ENCODE measurements around the gene AIFM3. TPM values are rescaled to one million over a fixed set of nuclear protein-coding genes. Genes with fewer than 3 reads are reported as not detected.

Gene AIFM3
- total and polyA plus RNA-seq, 2 of the 13 experiments (the other 11 are each of a cell fraction or from before 2014, with no cell fraction given), result 9.0 to 15.3 TPM

DNA sequence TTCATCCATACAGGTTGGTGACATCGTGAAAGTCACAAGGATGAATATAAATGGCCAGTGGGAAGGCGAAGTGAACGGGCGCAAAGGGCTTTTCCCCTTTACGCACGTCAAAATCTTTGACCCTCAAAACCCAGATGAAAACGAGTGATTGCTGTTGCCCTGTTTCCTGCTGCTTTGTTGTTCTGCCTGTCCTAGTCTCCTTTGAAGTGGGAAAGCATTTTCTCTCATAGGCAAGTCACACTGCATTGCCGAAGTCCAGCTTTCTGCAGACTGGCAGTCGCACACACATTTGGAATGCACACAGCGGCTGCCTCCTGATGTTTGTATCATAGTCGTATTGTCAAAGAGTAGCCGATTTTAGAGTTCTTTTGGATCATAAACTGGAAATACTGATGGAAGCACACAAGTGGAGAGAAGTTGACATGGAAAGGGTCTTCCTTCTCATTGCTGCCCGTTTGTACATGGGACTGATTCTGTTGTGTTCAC lies 17.3 kb upstream of the AIFM3 start (continued):
- TF ChIP-seq, protein P1, sequence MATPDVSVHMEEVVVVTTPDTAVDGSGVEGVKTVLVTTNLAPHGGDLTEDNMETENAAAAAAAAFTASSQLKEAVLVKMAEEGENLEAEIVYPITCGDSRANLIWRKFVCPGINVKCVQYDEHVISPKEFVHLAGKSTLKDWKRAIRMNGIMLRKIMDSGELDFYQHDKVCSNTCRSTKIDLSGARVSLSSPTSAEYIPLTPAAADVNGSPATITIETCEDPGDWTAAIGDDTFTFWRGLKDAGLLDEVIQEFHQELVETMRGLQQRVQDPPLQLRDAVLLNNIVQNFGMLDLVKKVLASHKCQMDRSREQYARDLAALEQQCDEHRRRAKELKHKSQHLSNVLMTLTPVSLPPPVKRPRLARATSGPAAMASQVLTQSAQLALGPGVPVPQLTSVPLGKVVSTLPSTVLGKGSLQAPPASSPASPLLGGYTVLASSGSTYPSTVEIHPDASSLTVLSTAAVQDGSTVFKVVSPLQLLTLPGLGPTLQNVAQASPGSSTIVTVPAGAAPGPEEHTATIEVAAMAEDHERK (CRISPR knock-in tag; IDR thresholded peaks at IDR 0.05; ENCODE audit: low read depth), result no peak
- TF ChIP-seq TAF1 (CRISPR knock-in tag; IDR thresholded peaks at IDR 0.05), result peak; percentile 28; the same call in 1 of the 2 replicates
- TF ChIP-seq, protein P2, sequence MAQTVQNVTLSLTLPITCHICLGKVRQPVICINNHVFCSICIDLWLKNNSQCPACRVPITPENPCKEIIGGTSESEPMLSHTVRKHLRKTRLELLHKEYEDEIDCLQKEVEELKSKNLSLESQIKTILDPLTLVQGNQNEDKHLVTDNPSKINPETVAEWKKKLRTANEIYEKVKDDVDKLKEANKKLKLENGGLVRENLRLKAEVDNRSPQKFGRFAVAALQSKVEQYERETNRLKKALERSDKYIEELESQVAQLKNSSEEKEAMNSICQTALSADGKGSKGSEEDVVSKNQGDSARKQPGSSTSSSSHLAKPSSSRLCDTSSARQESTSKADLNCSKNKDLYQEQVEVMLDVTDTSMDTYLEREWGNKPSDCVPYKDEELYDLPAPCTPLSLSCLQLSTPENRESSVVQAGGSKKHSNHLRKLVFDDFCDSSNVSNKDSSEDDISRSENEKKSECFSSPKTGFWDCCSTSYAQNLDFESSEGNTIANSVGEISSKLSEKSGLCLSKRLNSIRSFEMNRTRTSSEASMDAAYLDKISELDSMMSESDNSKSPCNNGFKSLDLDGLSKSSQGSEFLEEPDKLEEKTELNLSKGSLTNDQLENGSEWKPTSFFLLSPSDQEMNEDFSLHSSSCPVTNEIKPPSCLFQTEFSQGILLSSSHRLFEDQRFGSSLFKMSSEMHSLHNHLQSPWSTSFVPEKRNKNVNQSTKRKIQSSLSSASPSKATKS (CRISPR knock-in tag; IDR thresholded peaks at IDR 0.05), result no peak
- TF ChIP-seq KDM1A (CRISPR knock-in tag; IDR thresholded peaks at IDR 0.05), result no peak
- TF ChIP-seq, protein P3, sequence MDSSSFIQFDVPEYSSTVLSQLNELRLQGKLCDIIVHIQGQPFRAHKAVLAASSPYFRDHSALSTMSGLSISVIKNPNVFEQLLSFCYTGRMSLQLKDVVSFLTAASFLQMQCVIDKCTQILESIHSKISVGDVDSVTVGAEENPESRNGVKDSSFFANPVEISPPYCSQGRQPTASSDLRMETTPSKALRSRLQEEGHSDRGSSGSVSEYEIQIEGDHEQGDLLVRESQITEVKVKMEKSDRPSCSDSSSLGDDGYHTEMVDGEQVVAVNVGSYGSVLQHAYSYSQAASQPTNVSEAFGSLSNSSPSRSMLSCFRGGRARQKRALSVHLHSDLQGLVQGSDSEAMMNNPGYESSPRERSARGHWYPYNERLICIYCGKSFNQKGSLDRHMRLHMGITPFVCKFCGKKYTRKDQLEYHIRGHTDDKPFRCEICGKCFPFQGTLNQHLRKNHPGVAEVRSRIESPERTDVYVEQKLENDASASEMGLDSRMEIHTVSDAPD (CRISPR knock-in tag; IDR thresholded peaks at IDR 0.05), result no peak
- TF ChIP-seq ZNF329 (CRISPR knock-in tag; IDR thresholded peaks at IDR 0.05; ENCODE audit: low read depth), result no peak
- TF ChIP-seq CBX1 (IDR thresholded peaks at IDR 0.05; ENCODE audit: low read depth), result no peak
